ENCODE data around the gene PDIK1L.

DNA sequence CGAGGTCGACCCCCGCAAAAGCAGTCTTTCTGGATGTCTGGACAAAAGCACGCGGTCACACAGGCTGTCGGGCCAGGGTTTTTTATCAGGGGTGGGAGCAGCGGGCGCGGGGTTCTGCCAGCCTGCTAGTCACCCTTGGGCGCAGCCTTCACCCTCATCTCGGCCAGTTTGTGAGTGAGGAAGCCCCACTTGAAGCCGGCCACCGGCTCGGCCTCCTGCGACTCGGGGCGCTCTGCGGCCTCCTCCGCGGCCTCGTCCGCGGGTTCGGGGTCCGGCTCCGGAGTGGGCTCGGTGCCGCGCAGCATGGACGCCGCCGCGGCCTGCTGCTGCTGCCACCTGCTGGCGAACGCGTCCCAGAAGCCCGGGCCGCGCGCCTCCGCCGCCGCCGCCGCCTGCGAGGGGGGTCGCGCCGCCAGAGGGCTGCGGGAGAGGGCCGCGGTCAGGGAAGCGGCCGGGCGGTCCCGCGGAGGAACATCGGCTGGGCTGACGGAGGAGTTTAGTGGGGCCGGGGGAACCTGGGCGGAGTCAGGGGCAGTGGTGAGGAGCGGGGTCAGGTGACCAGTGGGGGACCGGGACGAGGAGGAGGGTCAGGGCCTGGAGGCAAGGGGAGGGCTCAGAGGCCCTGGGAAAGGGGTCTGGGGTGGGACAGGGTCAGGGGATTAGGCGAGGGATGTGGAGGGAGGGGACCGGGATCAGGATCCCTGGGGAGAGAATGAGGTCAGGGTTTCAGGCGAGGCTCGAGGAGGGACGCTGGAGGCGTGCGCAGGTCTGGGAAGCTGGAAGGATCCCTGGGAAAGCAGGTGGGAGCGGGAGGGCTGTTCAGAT, 52.6 kb downstream of the PDIK1L start:
- TF ChIP-seq, protein P1, sequence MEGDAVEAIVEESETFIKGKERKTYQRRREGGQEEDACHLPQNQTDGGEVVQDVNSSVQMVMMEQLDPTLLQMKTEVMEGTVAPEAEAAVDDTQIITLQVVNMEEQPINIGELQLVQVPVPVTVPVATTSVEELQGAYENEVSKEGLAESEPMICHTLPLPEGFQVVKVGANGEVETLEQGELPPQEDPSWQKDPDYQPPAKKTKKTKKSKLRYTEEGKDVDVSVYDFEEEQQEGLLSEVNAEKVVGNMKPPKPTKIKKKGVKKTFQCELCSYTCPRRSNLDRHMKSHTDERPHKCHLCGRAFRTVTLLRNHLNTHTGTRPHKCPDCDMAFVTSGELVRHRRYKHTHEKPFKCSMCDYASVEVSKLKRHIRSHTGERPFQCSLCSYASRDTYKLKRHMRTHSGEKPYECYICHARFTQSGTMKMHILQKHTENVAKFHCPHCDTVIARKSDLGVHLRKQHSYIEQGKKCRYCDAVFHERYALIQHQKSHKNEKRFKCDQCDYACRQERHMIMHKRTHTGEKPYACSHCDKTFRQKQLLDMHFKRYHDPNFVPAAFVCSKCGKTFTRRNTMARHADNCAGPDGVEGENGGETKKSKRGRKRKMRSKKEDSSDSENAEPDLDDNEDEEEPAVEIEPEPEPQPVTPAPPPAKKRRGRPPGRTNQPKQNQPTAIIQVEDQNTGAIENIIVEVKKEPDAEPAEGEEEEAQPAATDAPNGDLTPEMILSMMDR (IDR thresholded peaks at IDR 0.05): no peak
- no peak for TF ChIP-seq POLR2A (IDR thresholded peaks at IDR 0.05)
